ENCODE data around the gene SYT7.

DNA sequence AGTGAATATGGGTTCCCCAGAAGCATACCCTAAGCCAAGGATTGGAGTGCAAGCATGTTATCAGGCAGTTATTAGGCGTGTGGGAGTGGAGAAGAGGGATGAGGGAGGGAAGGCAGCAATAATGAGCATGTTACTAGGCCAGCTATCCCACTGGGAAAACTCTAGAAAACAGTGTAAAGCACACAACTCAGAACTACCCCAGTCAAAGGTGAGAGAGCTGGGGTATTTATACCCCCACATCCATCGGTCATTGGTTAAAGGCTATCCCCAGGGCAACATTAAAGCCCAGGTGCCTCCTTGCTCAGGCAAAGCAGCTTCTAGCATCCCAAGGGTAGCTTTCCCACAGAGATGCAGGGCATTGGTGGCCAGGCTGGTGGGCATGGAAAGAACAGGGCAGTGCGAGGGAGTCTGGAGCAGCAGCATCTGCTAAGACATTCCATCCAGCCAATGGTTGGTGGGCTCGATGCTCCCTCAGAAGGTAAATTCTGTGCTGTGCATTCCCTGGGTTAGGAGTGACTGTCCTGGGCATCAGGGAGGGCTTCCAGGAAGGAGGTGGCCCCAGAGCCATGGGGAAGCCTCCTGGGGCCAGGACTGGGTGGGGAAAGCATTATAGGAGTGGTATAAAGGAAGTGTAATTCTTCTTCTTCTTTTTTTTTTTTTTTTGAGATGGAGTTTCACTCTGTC lies 93.4 kb downstream of the SYT7 start:
- TF ChIP-seq ZNF24 (tag by site-specific recombination; IDR thresholded peaks at IDR 0.05): no peak
- no peak for TF ChIP-seq ZNF292 (tag by site-specific recombination; IDR thresholded peaks at IDR 0.05; ENCODE audit: borderline replicate concordance, low read depth)
- no peak for TF ChIP-seq TCF7L2 (IDR thresholded peaks at IDR 0.05; ENCODE audit: borderline replicate concordance, low read depth, low read length)
- TF ChIP-seq ZNF621 (tag by site-specific recombination; IDR thresholded peaks at IDR 0.05): no peak
- TF ChIP-seq ZNF335 (tag by site-specific recombination; conservative IDR thresholded peaks at IDR 0.05): no peak
- no peak for TF ChIP-seq CTCF (tag by site-specific recombination; IDR thresholded peaks at IDR 0.05)
- TF ChIP-seq, protein P1, sequence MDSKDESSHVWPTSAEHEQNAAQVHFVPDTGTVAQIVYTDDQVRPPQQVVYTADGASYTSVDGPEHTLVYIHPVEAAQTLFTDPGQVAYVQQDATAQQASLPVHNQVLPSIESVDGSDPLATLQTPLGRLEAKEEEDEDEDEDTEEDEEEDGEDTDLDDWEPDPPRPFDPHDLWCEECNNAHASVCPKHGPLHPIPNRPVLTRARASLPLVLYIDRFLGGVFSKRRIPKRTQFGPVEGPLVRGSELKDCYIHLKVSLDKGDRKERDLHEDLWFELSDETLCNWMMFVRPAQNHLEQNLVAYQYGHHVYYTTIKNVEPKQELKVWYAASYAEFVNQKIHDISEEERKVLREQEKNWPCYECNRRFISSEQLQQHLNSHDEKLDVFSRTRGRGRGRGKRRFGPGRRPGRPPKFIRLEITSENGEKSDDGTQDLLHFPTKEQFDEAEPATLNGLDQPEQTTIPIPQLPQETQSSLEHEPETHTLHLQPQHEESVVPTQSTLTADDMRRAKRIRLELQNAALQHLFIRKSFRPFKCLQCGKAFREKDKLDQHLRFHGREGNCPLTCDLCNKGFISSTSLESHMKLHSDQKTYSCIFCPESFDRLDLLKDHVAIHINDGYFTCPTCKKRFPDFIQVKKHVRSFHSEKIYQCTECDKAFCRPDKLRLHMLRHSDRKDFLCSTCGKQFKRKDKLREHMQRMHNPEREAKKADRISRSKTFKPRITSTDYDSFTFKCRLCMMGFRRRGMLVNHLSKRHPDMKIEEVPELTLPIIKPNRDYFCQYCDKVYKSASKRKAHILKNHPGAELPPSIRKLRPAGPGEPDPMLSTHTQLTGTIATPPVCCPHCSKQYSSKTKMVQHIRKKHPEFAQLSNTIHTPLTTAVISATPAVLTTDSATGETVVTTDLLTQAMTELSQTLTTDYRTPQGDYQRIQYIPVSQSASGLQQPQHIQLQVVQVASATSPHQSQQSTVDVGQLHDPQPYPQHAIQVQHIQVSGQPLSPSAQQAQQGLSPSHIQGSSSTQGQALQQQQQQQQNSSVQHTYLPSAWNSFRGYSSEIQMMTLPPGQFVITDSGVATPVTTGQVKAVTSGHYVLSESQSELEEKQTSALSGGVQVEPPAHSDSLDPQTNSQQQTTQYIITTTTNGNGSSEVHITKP (tag by site-specific recombination; IDR thresholded peaks at IDR 0.05): no peak
- TF ChIP-seq ZNF639 (tag by site-specific recombination; IDR thresholded peaks at IDR 0.05): no peak
- TF ChIP-seq ZNF404 (tag by site-specific recombination; IDR thresholded peaks at IDR 0.05): no peak
